Measurements from ENCODE around the gene BABAM2. TPM values are rescaled to one million over a fixed set of nuclear protein-coding genes. Genes with fewer than 3 reads are reported as not detected.

The BABAM2 gene
- total RNA-seq, 1 experiment from 2014 or later: 43.5 TPM

GRCh38 chr2:28373854-28374253, 483.3 kb downstream of the BABAM2 start:
- peak overlapping the region; percentile 21 for H3K27ac Mint-ChIP-seq (ENCODE audit: unreplicated experiment)
- no peak overlapping the region for H3K4me3 Mint-ChIP-seq (ENCODE audit: low read depth, unreplicated experiment)
- no TSS peak for BruUV-seq (replicated peaks)
- H3K4me1 Mint-ChIP-seq (ENCODE audit: low read depth, unreplicated experiment): peaks cover 68% of the 10 kb centered on the region
- CTCF ChIA-PET: interaction anchor here (0.6 kb wide), 1 partner anchor 690 kb away, joined by 3 read pairs; no protein-coding TSS in a partner anchor
- no peak for DNase-seq
- H3K27me3 Mint-ChIP-seq (ENCODE audit: unreplicated experiment): no peaks in the 10 kb centered on the region
- intact Hi-C loops (cut with micrococcal nuclease; ENCODE audit: unreplicated experiment): no loop called here
- peaks cover 9% of the 10 kb centered on the region for H3K36me3 Mint-ChIP-seq (ENCODE audit: insufficient read depth, unreplicated experiment)
- H3K9me3 Mint-ChIP-seq (ENCODE audit: low read depth, unreplicated experiment): no peaks in the 10 kb centered on the region
- no peak for TF ChIP-seq CTCF (IDR thresholded peaks at IDR 0.05; ENCODE audit: unreplicated experiment)

GRCh38 chr2:28374331-28374730, 483.8 kb downstream of the BABAM2 start:
- no peaks in the 10 kb centered on the region for H3K9me3 Mint-ChIP-seq (ENCODE audit: low read depth, unreplicated experiment)
- no TSS peak for BruUV-seq (replicated peaks)
- H3K4me1 Mint-ChIP-seq (ENCODE audit: low read depth, unreplicated experiment): peaks cover 63% of the 10 kb centered on the region
- DNase-seq: no peak
- H3K36me3 Mint-ChIP-seq (ENCODE audit: insufficient read depth, unreplicated experiment): peaks cover 9% of the 10 kb centered on the region
- peak overlapping the region; percentile 21 for H3K27ac Mint-ChIP-seq (ENCODE audit: unreplicated experiment)
- no peak for TF ChIP-seq CTCF (IDR thresholded peaks at IDR 0.05; ENCODE audit: unreplicated experiment)
- H3K27me3 Mint-ChIP-seq (ENCODE audit: unreplicated experiment): no peaks in the 10 kb centered on the region
- CTCF ChIA-PET: no interaction called here
- H3K4me3 Mint-ChIP-seq (ENCODE audit: low read depth, unreplicated experiment): no peak overlapping the region
- intact Hi-C loops (cut with micrococcal nuclease; ENCODE audit: unreplicated experiment): no loop called here

- DNase-seq: no peak
- no peaks in the 10 kb centered on the region for H3K27me3 Mint-ChIP-seq (ENCODE audit: unreplicated experiment)
- no TSS peak for BruUV-seq (replicated peaks)
- H3K36me3 Mint-ChIP-seq (ENCODE audit: insufficient read depth, unreplicated experiment): peaks cover 9% of the 10 kb centered on the region
- H3K4me1 Mint-ChIP-seq (ENCODE audit: low read depth, unreplicated experiment): peaks cover 56% of the 10 kb centered on the region
- no peak overlapping the region for H3K4me3 Mint-ChIP-seq (ENCODE audit: low read depth, unreplicated experiment)
- no peak overlapping the region for H3K27ac Mint-ChIP-seq (ENCODE audit: unreplicated experiment)
- H3K9me3 Mint-ChIP-seq (ENCODE audit: low read depth, unreplicated experiment): no peaks in the 10 kb centered on the region
- intact Hi-C loops (cut with micrococcal nuclease; ENCODE audit: unreplicated experiment): no loop called here
- TF ChIP-seq CTCF (IDR thresholded peaks at IDR 0.05; ENCODE audit: unreplicated experiment): no peak
- CTCF ChIA-PET: no interaction called here
These were observed 484.7 kb downstream of the BABAM2 start for GRCh38 chr2:28375236-28375635.

GRCh38 chr2:28375742-28376631, 485.5 kb downstream of the BABAM2 start:
- BruUV-seq (replicated peaks): no TSS peak
- no peaks in the 10 kb centered on the region for H3K27me3 Mint-ChIP-seq (ENCODE audit: unreplicated experiment)

More at GRCh38 chr2:28375742-28376631, 485.5 kb downstream of the BABAM2 start:
- Mint-ChIP-seq H3K9me3 (ENCODE audit: low read depth, unreplicated experiment) (no peaks in the 10 kb centered on the region), H3K4me1 (ENCODE audit: low read depth, unreplicated experiment) (peaks cover 49% of the 10 kb centered on the region), H3K4me3 (ENCODE audit: low read depth, unreplicated experiment) (no peak overlapping the region), H3K27ac (ENCODE audit: unreplicated experiment) (no peak overlapping the region), H3K36me3 (ENCODE audit: insufficient read depth, unreplicated experiment) (peaks cover 9% of the 10 kb centered on the region)
- no peak for TF ChIP-seq CTCF (IDR thresholded peaks at IDR 0.05; ENCODE audit: unreplicated experiment)
- intact Hi-C loops (cut with micrococcal nuclease; ENCODE audit: unreplicated experiment): no loop called here
- DNase-seq: no peak
- CTCF ChIA-PET: no interaction called here
